GM12878 (cell line): ENCODE data around the gene SYS1. TPM values are rescaled to one million over a fixed set of nuclear protein-coding genes. Genes with fewer than 3 reads are reported as not detected.

Experiments
- ATF3 ChIP-seq: IDR thresholded peaks from 2 replicates; pipeline ENCODE4 v1.6.1; 2011; ENCODE audit warnings: low read depth, mild to moderate bottlenecking, low read length, moderate library complexity, borderline replicate concordance; ENCODE audit errors: extremely low read depth
- ATF7 ChIP-seq: fragments of 450-650 bp; IDR thresholded peaks from 2 replicates; pipeline ENCODE4 v1.6.1; 2016; ENCODE audit warnings: low read depth, mild to moderate bottlenecking
- BRCA1 ChIP-seq: IDR thresholded peaks from 2 replicates; pipeline ENCODE4 v1.6.1; 2011; ENCODE audit warnings: low read depth, low read length, improper control_type of control experiment
- CHD4 ChIP-seq: fragments of 200-600 bp; sonication (generic); IDR thresholded peaks from 2 replicates; pipeline ENCODE4 v1.6.1; 2016; ENCODE audit warnings: mild to moderate bottlenecking
- FOXM1 ChIP-seq: IDR thresholded peaks from 2 replicates; pipeline ENCODE4 v1.6.1; 2012; ENCODE audit warnings: low read depth, mild to moderate bottlenecking, inconsistent platforms, low read length, moderate library complexity
- HCFC1 ChIP-seq: fragments of 150-350 bp; IDR thresholded peaks from 2 replicates; pipeline ENCODE4 v1.6.1; 2014; ENCODE audit warnings: low read length
- KAT2A ChIP-seq: conservative IDR thresholded peaks from 2 replicates; pipeline ENCODE4 v1.6.1; 2011; ENCODE audit warnings: low read depth, low read length; ENCODE audit not compliant: control insufficient read depth
- NFXL1 ChIP-seq: fragments of 450-650 bp; IDR thresholded peaks from 2 replicates; pipeline ENCODE4 v1.6.1; 2017; ENCODE audit warnings: antibody characterized with exemption, mild to moderate bottlenecking, borderline replicate concordance
- NFYA ChIP-seq: IDR thresholded peaks from 2 replicates; pipeline ENCODE4 v1.6.1; 2011; ENCODE audit warnings: low read depth, mild to moderate bottlenecking, low read length, improper control_type of control experiment, borderline replicate concordance
- NFYB ChIP-seq: IDR thresholded peaks from 2 replicates; pipeline ENCODE4 v1.6.1; 2011; ENCODE audit warnings: low read depth, mild to moderate bottlenecking, low read length, improper control_type of control experiment, moderate library complexity; ENCODE audit not compliant: insufficient read depth
- PAX5 ChIP-seq: IDR thresholded peaks from 2 replicates; pipeline ENCODE4 v1.6.1; 2011; ENCODE audit warnings: low read depth, low read length, borderline replicate concordance
- PAX8 ChIP-seq: fragments of 450-650 bp; IDR thresholded peaks from 2 replicates; pipeline ENCODE4 v1.6.1; 2017; ENCODE audit warnings: mild to moderate bottlenecking, moderate library complexity
- PRDM15 ChIP-seq: fragments of 450-650 bp; formaldehyde crosslinking; IDR thresholded peaks from 2 replicates; pipeline ENCODE4 v1.4.0; 2020; ENCODE audit warnings: mild to moderate bottlenecking, moderate library complexity
- RAD21 ChIP-seq: IDR thresholded peaks from 2 replicates; pipeline ENCODE4 v1.6.1; 2011; ENCODE audit warnings: mild to moderate bottlenecking, low read depth, low read length, moderate library complexity; ENCODE audit not compliant: insufficient read depth
- RAD51 ChIP-seq: fragments of 450-650 bp; IDR thresholded peaks from 2 replicates; pipeline ENCODE4 v1.6.1; 2016; ENCODE audit warnings: moderate library complexity, mild to moderate bottlenecking, inconsistent platforms
- TAF1 ChIP-seq: IDR thresholded peaks from 2 replicates; pipeline ENCODE4 v1.6.1; 2011; ENCODE audit warnings: mild to moderate bottlenecking, low read depth, low read length, borderline replicate concordance
- TCF7 ChIP-seq: IDR thresholded peaks from 2 replicates; pipeline ENCODE4 v1.6.1; 2014; ENCODE audit warnings: antibody characterized with exemption, borderline replicate concordance
- ZNF384 ChIP-seq: IDR thresholded peaks from 2 replicates; pipeline ENCODE4 v1.6.1; 2012; ENCODE audit warnings: low read depth, mild to moderate bottlenecking, low read length, improper control_type of control experiment, borderline replicate concordance
- ZNF622 ChIP-seq: fragments of 450-650 bp; IDR thresholded peaks from 2 replicates; pipeline ENCODE4 v1.6.1; 2017; ENCODE audit warnings: mild to moderate bottlenecking, inconsistent platforms
- ZZZ3 ChIP-seq: IDR thresholded peaks from 2 replicates; pipeline ENCODE4 v1.6.1; 2011; ENCODE audit warnings: low read depth; ENCODE audit not compliant: control insufficient read depth, insufficient read length
- polyA plus RNA-seq, 11 experiments: library from polyadenylated mRNA; depleted of rRNA in 4 of 11; unstranded in 6 of 11; stranded (reverse) in 5 of 11; fragments of >200 nt; fragmentation: Nextera tagmentation in 4 of 11; fragmentation: Illumina TruSeq in 1 of 11; extraction: Ambion mirVana in 4 of 11; extraction: Trizol in 1 of 11; gene quantifications; 1 replicate in 1 of 11; 2 replicates in 10 of 11; pipeline versions ENCODE4 v1.2.1 to v1.2.3, GENCODE V29; 2011 to 2016; ENCODE audit warnings: inconsistent platforms in 2 of 11, missing spikeins in 2 of 11, low read depth in 1 of 11
- total RNA-seq, 4 experiments: library from RNA; depleted of rRNA in 3 of 4; stranded (reverse); fragments of >200 nt in 3 of 4; fragmentation: Illumina TruSeq in 1 of 4; extraction: Trizol in 1 of 4; gene quantifications; 2 replicates each; pipeline versions ENCODE4 v1.2.1 to v1.2.3, GENCODE V29; 2013 to 2021
- TF ChIP-seq, protein P1 (sequence below): fragments of 450-650 bp; IDR thresholded peaks from 2 replicates; pipeline ENCODE4 v1.6.1; 2016; ENCODE audit warnings: mild to moderate bottlenecking, moderate library complexity, borderline replicate concordance
- TF ChIP-seq, protein P2 (sequence below): fragments of 450-650 bp; IDR thresholded peaks from 2 replicates; pipeline ENCODE4 v1.6.1; 2014; ENCODE audit warnings: mild to moderate bottlenecking

SYS1 gene
- total and polyA plus RNA-seq, 10 of the 15 experiments (the other 5 are each of a cell fraction or from before 2014, with no cell fraction given) = 5.1 to 22.6 (median 9.3) TPM

GRCh38 chr20:45415822-45416637 lies 53.1 kb downstream of the SYS1 start, which contains the start of gene PIGT (continued):
- TF ChIP-seq, protein P1, sequence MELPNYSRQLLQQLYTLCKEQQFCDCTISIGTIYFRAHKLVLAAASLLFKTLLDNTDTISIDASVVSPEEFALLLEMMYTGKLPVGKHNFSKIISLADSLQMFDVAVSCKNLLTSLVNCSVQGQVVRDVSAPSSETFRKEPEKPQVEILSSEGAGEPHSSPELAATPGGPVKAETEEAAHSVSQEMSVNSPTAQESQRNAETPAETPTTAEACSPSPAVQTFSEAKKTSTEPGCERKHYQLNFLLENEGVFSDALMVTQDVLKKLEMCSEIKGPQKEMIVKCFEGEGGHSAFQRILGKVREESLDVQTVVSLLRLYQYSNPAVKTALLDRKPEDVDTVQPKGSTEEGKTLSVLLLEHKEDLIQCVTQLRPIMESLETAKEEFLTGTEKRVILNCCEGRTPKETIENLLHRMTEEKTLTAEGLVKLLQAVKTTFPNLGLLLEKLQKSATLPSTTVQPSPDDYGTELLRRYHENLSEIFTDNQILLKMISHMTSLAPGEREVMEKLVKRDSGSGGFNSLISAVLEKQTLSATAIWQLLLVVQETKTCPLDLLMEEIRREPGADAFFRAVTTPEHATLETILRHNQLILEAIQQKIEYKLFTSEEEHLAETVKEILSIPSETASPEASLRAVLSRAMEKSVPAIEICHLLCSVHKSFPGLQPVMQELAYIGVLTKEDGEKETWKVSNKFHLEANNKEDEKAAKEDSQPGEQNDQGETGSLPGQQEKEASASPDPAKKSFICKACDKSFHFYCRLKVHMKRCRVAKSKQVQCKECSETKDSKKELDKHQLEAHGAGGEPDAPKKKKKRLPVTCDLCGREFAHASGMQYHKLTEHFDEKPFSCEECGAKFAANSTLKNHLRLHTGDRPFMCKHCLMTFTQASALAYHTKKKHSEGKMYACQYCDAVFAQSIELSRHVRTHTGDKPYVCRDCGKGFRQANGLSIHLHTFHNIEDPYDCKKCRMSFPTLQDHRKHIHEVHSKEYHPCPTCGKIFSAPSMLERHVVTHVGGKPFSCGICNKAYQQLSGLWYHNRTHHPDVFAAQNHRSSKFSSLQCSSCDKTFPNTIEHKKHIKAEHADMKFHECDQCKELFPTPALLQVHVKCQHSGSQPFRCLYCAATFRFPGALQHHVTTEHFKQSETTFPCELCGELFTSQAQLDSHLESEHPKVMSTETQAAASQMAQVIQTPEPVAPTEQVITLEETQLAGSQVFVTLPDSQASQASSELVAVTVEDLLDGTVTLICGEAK = peak; percentile 92
- no peak for TF ChIP-seq TCF7
- no peak for TF ChIP-seq RAD51
- TF ChIP-seq KAT2A = no peak
- TF ChIP-seq RAD21 = no peak
- TF ChIP-seq BRCA1 = no peak
- no peak for TF ChIP-seq NFYA
- TF ChIP-seq ATF3 = no peak
- peak; percentile 89 for TF ChIP-seq NFYB
- TF ChIP-seq PRDM15 (CRISPR knock-in tag) = no peak
- TF ChIP-seq PAX5 = 0 out of 2 replicates have a peak, but pooled peaks have one; percentile 29
- TF ChIP-seq TAF1 = peak; percentile 61; the same call in 1 of the 2 replicates
- TF ChIP-seq HCFC1 = peak; percentile 58
- no peak for TF ChIP-seq PAX8
- no peak for TF ChIP-seq FOXM1
- no peak for TF ChIP-seq CHD4
- TF ChIP-seq, protein P2, sequence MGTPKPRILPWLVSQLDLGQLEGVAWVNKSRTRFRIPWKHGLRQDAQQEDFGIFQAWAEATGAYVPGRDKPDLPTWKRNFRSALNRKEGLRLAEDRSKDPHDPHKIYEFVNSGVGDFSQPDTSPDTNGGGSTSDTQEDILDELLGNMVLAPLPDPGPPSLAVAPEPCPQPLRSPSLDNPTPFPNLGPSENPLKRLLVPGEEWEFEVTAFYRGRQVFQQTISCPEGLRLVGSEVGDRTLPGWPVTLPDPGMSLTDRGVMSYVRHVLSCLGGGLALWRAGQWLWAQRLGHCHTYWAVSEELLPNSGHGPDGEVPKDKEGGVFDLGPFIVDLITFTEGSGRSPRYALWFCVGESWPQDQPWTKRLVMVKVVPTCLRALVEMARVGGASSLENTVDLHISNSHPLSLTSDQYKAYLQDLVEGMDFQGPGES = no peak
- TF ChIP-seq ZNF384 = no peak
- no peak for TF ChIP-seq ZNF622
- no peak for TF ChIP-seq NFXL1
- no peak for TF ChIP-seq ZZZ3
- peak; percentile 61; the same call in 1 of the 2 replicates for TF ChIP-seq ATF7
